Thyroid gland (tissue), 4 donors: ENCODE data around the gene C19orf38. TPM values are rescaled to one million over a fixed set of nuclear protein-coding genes. Genes with fewer than 3 reads are reported as not detected.

Experiments
- DNase-seq, 2 donors: peaks; one replicate each; pipeline ENCODE4 v3.0.0-alpha.2; 2019
- H3K27ac ChIP-seq, 3 donors: fragments of 200-600 bp; sonication (generic); 1 replicate in 2 of 3; 2 replicates in 1 of 3; pipeline ENCODE4 v1.5.1; 2016 to 2019; ENCODE audit warnings: mild to moderate bottlenecking in 1 of 3, moderate library complexity in 1 of 3
- H3K27me3 ChIP-seq: fragments of 200-600 bp; sonication (generic); one replicate; pipeline ENCODE4 v1.5.1; 2019
- H3K36me3 ChIP-seq, 2 donors: fragments of 200-600 bp; sonication (generic); one replicate each; pipeline ENCODE4 v1.5.1; 2016 to 2019
- H3K4me1 ChIP-seq, 2 donors: fragments of 200-600 bp; sonication (generic); one replicate each; pipeline ENCODE4 v1.5.1; 2017 to 2019
- H3K4me3 ChIP-seq, 3 donors: fragments of 200-600 bp; sonication (generic); replicated peaks in 1 of 3; 1 replicate in 2 of 3; 2 replicates in 1 of 3; pipeline ENCODE4 v1.5.1; 2016; ENCODE audit warnings: mild to moderate bottlenecking in 1 of 3
- H3K9me3 ChIP-seq: fragments of 200-600 bp; sonication (generic); one replicate; pipeline ENCODE4 v1.5.1; 2017
- CTCF ChIP-seq, 6 experiments: fragments of 200-600 bp in 3 of 6; fragments of 450-650 bp in 3 of 6; sonication (generic) in 3 of 6; IDR thresholded peaks; one replicate each; pipeline ENCODE4 v1.5.1; 2016 to 2019; ENCODE audit warnings: antibody characterized with exemption in 6 of 6, mild to moderate bottlenecking in 2 of 6, inconsistent platforms in 1 of 6, moderate library complexity in 1 of 6
- POLR2A ChIP-seq, 2 donors: fragments of 450-650 bp; IDR thresholded peaks; one replicate each; pipeline ENCODE4 v1.6.1; 2017; ENCODE audit warnings: antibody characterized with exemption in 2 of 2, mild to moderate bottlenecking in 2 of 2, moderate library complexity in 1 of 2
- WGBS, 2 donors: methylation state at CpG; one replicate each; pipeline ENCODE4 v1.1.5; 2017; 5-methylcytosine and 5-hydroxymethylcytosine counted together
- intact Hi-C: fragments of 100-400 bp; cut with DNase I; formaldehyde crosslinking; loops from one replicate; pipeline ENCODE4 v1.15.1; 2023
- total RNA-seq, 4 donors: library from RNA; depleted of rRNA; stranded (reverse); fragments of >200 nt; gene quantifications; one replicate each; pipeline ENCODE4 v1.2.3, GENCODE V29; 2016

Gene C19orf38
- total RNA-seq, result 1 to 10 TPM in 2 of 4 donors, not detected in 2; 1.5 to 1.7 TPM

- no peak for DNase-seq
- Histone ChIP-seq H3K4me1 (no peaks in the 10 kb centered on the region), H3K9me3 (no peaks in the 10 kb centered on the region), H3K27me3 (no peaks in the 10 kb centered on the region), H3K27ac (no peak within 1 kb of the TSS), H3K36me3 (no peaks in the 10 kb centered on the region), H3K4me3 (no peak within 1 kb of the TSS)
- no peak for TF ChIP-seq CTCF (IDR thresholded peaks at IDR 0.05)
- TF ChIP-seq POLR2A (IDR thresholded peaks at IDR 0.05), result no peak
- intact Hi-C loops, result no loop called here
- WGBS, 2 donors, result 49 to 60% methylated on average over 12 to 13 of the region's 14 CpGs
Observed at GRCh38 chr19:10848230-10848856, at the start of gene C19orf38. Gene C19orf38 (plus strand): TSS chr19:10848415. CDS start chr19:10848509, 94 bp downstream.

- no peak overlapping the region for H3K4me3 ChIP-seq
- H3K36me3 ChIP-seq, result peaks cover 38 to 58% of the 10 kb centered on the region in 2 donors
- H3K4me1 ChIP-seq, result peaks cover 14 to 23% of the 10 kb centered on the region in 2 donors
- H3K9me3 ChIP-seq, result no peaks in the 10 kb centered on the region
- intact Hi-C loops, result no loop called here
- H3K27ac ChIP-seq, result peak overlapping the region; percentile 68 to 81 (median 69)
- H3K27me3 ChIP-seq, result no peaks in the 10 kb centered on the region
- DNase-seq, result peak; percentile 94 to 95
- TF ChIP-seq POLR2A (IDR thresholded peaks at IDR 0.05) (peak in 1 of 2 donors; percentile 20), CTCF (IDR thresholded peaks at IDR 0.05) (no peak)
- WGBS, 2 donors, result 23 to 26% methylated on average over 5 to 9 of the region's 9 CpGs
Observed at GRCh38 chr19:10800488-10800887, 47.7 kb upstream of the C19orf38 start.

- Histone ChIP-seq H3K27me3 (no peaks in the 10 kb centered on the region), H3K9me3 (no peaks in the 10 kb centered on the region), H3K27ac (no peak overlapping the region), H3K36me3 (peaks cover 33 to 47% of the 10 kb centered on the region in 2 donors), H3K4me1 (peaks cover 14 to 23% of the 10 kb centered on the region in 2 donors), H3K4me3 (no peak overlapping the region)
- no peak for TF ChIP-seq CTCF (IDR thresholded peaks at IDR 0.05)
- no peak for TF ChIP-seq POLR2A (IDR thresholded peaks at IDR 0.05)
- DNase-seq, result no peak
- 100% methylated on average over 3 of the region's 5 CpGs for WGBS, 2 donors
- intact Hi-C loops, result no loop called here
Observed at GRCh38 chr19:10802479-10802878, 45.7 kb upstream of the C19orf38 start.

GRCh38 chr19:10803252-10803651 lies 45.0 kb upstream of the C19orf38 start:
- Histone ChIP-seq H3K9me3 (no peaks in the 10 kb centered on the region), H3K27me3 (no peaks in the 10 kb centered on the region), H3K4me3 (no peak overlapping the region), H3K27ac (no peak overlapping the region), H3K4me1 (peaks cover 14 to 23% of the 10 kb centered on the region in 2 donors), H3K36me3 (peaks cover 27 to 40% of the 10 kb centered on the region in 2 donors)
- TF ChIP-seq CTCF (IDR thresholded peaks at IDR 0.05), result no peak
- no peak for TF ChIP-seq POLR2A (IDR thresholded peaks at IDR 0.05)
- DNase-seq, result no peak
- WGBS, 2 donors, result 89 to 98% methylated on average over 8 to 9 of the region's 9 CpGs
- intact Hi-C loops, result no loop called here

- intact Hi-C loops, result no loop called here
Observed at GRCh38 chr19:10805065-10805757, 43.0 kb upstream of the C19orf38 start.

More at GRCh38 chr19:10805065-10805757, 43.0 kb upstream of the C19orf38 start:
- H3K27ac ChIP-seq, result no peak overlapping the region
- WGBS, 2 donors, result 91 to 94% methylated on average over 11 of the region's 11 CpGs
- no peaks in the 10 kb centered on the region for H3K27me3 ChIP-seq
- H3K36me3 ChIP-seq, result peaks cover 37 to 43% of the 10 kb centered on the region in 2 donors
- no peak for DNase-seq
- H3K4me3 ChIP-seq, result no peak overlapping the region
- peaks cover 6 to 9% of the 10 kb centered on the region in 2 donors for H3K4me1 ChIP-seq
- TF ChIP-seq POLR2A (IDR thresholded peaks at IDR 0.05), result no peak
- TF ChIP-seq CTCF (IDR thresholded peaks at IDR 0.05), result no peak
- H3K9me3 ChIP-seq, result no peaks in the 10 kb centered on the region
